ENCODE measurements around the gene NFAT5.

- TF ChIP-seq CTCF (IDR thresholded peaks at IDR 0.05), result no peak
- TF ChIP-seq POLR2A (IDR thresholded peaks at IDR 0.05), result no peak
These were observed 22.8 kb upstream of the NFAT5 start for GRCh38 chr16:69542974-69543373.

Data from testis (tissue), 2 donors.